Stimulated activated CD8-positive, alpha-beta memory T cell treated with anti-CD3 and anti-CD28 coated beads, Interleukin-15, amount 100 ng/mL, for 48 hours (primary cell): Measurements from ENCODE around the gene C17orf78.
"Not testable (repeated sequence)": the region's sequence is repeated elsewhere in the genome, so short reads cannot be mapped to it uniquely, and the experiment has no call there.

Experiments
- DNase-seq, 2 donors: peaks; one replicate each; pipeline ENCODE4 v3.0.0-alpha.2; 2020; ENCODE audit warnings: low read depth in 2 of 2

The C17orf78 gene

GRCh38 chr17:37386462-37386861 lies 10.7 kb downstream of the C17orf78 start:
- no peak for DNase-seq

DNA sequence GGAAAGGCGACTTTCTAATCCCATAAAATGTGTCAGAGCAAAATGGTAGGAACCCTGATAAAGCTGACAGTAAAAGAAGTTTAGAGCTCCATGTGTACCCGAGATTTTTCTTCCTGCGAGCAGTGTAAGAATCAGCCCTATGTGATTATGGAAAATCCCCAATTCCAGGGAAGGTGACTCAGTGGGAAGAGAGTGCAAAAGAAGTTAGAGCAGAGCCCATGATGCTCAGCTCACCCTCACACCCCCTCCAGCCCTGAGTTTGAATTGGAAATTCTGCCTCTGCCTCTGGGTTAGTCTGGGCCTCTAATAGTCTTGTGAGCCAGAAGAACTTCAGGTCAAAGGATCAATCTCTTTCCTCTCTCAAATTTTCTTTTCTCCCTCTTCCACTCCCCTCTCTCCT lies 12.5 kb downstream of the C17orf78 start:
- no peak for DNase-seq

DNA sequence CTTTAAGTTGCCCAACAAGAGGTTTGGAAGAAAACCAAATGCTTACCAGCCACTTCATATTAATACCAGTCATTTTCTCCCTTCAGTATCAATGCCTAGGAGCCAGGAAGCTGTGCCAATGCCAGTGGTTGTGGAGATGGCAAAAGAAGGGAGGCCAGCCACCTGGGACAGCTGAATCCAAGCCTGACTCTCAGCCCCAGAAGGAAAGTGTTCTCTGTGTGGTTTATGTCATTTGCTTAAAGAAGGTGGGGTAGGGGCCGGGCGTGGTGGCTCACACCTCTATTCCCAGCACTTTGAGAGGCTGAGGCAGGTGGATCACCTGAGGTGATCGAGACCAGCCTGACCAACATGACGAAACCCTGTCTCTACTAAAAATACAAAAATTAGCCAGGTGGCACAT lies 13.4 kb downstream of the C17orf78 start:
- DNase-seq, result no peak

DNA sequence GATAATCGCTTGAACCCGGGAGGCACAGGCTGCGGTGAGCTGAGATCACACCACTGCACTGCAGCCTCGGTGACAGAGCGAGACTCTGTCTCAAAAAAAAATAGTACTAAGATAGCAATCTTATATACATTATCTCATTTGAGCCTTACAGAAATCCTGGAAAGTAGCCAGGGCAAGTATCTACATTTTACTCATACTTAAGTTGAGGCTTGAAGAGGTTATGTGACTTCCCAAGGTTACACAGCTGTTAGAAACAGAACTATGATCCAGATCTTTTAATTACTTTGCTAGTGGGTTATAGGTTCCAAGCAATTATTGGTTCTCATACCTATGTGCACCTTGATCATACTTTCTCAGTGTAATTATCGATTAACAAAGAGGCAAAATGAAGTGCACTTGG lies 15.4 kb downstream of the C17orf78 start:
- no peak for DNase-seq

DNA sequence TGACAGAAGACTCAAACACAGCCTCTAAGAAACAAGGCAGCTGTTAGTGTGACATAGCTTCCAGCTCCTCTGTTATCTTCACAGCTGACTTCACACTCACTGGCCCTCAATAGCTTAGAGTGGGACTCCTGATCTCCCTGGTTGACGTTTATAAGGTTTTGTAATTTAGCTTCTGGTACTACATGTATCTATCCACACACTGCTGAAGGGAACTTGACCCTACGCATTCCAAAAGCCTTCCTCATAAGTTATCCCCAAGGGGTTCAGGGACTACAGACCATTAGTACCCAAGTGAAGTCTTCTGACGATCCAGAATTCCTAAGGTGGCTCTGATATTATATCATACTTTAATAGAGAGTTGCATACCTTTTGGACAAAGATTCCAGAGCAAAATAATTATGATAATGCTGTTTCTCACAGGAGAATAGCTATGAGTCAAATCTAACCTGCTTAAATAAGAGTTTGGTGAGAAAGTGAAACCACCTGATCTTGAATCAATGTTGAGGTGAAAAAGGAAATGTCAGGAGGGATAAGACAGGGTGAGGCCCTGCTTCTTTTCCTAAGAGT lies 16.3 kb downstream of the C17orf78 start:
- DNase-seq, result no peak

GRCh38 chr17:37393352-37393751 lies 17.6 kb downstream of the C17orf78 start:
- no peak for DNase-seq

GRCh38 chr17:37399265-37399803 lies 23.5 kb downstream of the C17orf78 start:
- DNase-seq, result no peak

DNA sequence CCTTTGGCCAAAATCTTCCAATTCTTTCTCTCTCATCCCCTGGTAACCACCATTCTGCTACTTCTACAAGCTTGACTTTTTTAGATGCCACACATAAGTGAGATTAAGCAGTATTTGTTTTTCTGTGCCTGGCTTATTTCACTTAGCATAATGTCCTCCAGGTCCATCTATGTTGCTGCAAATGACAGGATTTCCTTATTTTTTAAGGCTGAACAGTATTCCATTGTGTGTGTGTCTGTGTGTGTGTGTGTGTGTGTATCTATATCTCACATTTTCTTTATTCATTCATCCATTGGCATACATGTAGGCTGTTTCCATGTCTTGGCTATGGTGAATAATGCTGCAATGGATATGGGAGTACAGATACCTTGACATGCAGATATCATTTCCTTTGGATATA lies 24.7 kb downstream of the C17orf78 start:
- no peak for DNase-seq

DNA sequence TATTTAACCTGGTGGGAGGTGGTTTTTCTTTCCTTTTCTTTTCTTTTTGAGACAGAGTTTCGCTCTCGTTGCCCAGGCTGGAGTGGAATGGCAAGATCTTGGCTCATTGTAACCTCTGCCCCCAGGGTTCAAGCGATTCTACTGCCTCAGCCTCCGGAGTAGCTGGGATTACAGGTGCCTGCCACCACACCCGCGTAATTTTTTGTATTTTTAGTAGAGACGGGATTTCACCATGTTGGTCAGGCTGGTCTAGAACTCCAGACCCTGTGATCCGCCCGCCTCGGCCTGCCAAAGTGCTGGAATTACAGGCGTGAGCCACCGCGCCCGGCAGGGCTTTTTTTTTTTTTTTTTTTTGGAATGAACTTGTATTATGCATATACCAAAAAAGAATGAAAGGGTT lies 29.7 kb downstream of the C17orf78 start:
- not testable (repeated sequence) for DNase-seq

GRCh38 chr17:37405955-37406634 lies 30.3 kb downstream of the C17orf78 start:
- no peak for DNase-seq

DNA sequence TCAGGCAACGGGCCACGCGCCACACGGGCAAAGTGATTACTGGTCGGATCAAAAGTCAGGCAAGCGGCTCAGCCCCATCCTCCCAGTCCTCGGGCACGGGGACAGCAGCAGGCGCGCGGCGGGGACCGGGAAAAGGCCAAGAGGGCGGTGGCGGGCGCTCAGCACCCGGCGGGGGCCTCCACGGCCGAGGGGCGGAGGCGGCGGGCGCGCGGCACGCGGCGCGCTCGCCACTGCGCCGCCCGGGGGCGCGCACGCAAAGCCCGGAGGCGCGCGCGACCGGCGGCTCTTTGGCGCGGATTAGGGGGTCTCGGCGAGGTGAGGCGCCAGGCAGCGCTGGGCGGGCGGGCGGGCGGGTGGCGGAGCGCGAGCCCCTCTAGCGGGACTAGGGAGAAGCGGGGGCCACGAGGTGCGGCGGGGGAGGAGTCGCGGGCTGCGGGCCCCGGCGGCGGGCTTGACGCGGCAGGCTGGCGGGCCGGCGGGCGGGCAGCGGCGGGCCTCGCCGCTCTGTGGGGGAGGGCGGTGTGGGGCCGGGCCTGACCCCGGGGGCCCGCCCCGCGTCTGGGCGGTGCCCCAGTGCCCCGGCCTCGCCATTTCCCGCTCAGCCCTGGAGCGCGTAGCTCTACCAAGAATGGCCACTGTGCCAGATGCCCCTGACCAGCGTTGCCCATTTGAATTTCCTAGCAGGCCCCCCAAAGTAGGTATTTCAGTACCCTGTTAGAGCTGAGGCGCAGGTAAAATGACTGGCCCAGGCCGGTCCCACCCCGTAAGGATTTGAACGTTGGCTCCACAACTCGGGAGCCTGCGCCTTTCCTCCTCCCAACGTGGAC lies 31.1 kb downstream of the C17orf78 start, which contains the start of the genes ACACA and TADA2A:
TSS of gene ACACA (minus strand) at position 202 of the 827 bp plus-strand sequence. CDS start 537 bp downstream, outside the sequence.
TSS of gene TADA2A (plus strand) at position 252 of the 827 bp plus-strand sequence. CDS start 4,480 bp downstream, outside the sequence.
- DNase-seq, result peak; percentile 79

DNA sequence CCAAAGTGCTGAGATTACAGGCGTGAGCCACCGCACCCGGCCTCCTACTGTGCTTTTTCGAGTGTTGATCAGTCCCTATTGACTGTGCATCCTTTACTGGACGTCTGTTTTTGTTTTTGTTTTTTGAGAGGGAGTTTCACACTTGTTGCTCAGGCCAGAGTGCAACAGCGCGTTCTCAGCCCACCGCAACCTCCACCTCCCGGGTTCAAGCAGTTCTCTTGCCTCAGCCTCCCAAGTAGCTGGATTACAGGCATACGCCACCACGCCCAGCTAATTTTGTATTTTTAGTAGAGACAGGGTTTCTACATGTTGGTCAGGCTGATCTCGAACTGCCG lies 32.3 kb downstream of the C17orf78 start:
- not testable (repeated sequence) for DNase-seq

- DNase-seq, result no peak
Measured at GRCh38 chr17:37410357-37410756, 34.6 kb downstream of the C17orf78 start.

DNA sequence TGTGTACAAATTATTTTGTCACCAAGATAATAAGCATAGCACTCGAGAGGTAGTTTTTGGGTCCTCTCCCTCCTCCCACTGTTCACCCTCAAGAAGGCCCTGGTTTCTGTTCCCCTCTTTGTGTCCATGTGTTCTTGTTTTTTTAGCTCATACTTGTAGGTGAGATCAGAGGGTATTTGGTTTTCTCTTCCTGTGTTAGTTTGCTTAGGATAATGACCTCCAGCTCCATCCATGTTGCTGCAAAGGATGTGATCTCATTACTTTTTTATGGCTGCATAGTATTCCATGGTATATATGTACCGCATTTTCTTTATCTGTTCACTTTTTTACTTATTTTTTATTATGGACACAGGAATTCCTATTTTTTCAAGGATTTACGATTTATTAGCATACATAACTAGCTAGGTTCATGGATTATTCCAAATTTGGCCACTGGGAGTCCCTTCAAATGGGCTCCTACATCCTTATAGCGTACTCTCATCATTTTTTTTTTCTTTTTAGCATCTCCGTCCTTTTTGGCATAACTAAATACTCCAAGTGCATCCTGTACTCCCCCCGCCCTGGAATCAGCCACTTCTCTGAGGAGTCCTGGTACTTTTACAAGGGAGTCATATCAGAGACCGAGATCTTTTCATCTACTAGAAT lies 38.2 kb downstream of the C17orf78 start:
- no peak for DNase-seq

DNA sequence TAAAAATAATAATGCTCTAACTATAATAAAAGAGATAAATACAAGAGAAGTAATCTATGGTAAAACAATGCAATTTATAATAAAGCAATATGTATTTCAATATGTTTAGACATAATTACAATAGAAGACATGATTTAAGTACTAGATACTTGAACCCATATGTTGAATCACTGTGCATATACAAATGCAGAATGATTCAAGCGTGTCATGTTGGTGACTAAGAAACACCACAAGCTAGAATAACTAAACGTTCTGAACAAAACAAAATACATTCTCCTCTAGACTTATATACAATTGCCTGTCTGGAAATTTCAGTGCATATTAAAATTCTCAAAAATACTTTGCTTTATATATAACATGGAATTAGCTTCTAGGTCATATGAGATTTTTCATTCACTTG lies 42.1 kb downstream of the C17orf78 start:
- no peak for DNase-seq

DNA sequence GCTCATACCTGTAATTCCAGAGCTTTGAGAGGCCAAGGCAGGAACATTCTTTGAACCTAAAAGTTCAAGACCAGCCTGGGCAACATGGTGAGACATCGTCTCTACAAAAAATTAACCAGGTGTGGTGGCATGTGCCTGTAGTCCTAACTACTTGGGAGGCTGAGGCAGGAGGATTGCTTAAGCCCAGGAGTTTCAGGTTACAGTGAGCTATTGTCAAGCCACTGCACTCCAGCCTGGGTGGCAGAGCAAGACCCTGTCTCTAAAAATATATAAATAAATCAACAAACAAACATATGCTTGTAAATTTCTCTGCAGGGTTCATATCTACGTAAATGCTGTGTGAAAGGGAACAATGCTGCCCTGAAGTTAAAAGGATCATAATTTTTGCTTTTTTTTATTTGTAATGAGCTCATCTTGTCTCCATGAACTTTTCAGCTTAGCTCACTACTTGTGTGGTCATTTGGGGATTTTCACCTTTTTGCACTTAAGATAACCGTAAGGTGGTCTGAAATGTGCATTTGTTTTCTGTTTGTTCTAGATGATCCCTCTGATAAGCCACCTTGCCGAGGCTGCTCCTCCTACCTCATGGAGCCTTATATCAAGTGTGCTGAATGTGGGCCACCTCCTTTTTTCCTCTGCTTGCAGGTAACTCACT lies 47.3 kb downstream of the C17orf78 start:
- no peak for DNase-seq

GRCh38 chr17:37425268-37425667 lies 49.5 kb downstream of the C17orf78 start:
- DNase-seq, result no peak

GRCh38 chr17:37429039-37429438 lies 53.3 kb downstream of the C17orf78 start:
- DNase-seq, result no peak

DNA sequence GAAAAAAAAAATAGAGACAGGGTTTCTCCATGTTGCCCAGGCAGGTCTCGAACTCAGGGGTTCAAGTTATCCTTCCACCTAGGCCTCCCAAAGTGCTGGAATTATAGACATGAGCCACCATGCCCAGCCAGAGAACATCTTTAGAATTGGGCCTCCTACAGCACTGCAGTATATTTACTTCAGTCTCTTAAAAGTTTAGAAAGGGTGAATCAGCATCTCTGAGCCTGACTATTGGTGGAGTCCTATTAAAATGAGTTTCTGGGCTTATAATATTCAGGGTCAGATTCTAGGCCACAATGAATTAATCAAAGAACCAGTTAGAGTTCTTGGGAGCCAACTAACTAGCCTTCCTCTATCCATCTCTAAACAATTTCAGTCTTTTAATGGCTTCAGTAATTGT lies 53.7 kb downstream of the C17orf78 start:
- DNase-seq, result no peak

DNA sequence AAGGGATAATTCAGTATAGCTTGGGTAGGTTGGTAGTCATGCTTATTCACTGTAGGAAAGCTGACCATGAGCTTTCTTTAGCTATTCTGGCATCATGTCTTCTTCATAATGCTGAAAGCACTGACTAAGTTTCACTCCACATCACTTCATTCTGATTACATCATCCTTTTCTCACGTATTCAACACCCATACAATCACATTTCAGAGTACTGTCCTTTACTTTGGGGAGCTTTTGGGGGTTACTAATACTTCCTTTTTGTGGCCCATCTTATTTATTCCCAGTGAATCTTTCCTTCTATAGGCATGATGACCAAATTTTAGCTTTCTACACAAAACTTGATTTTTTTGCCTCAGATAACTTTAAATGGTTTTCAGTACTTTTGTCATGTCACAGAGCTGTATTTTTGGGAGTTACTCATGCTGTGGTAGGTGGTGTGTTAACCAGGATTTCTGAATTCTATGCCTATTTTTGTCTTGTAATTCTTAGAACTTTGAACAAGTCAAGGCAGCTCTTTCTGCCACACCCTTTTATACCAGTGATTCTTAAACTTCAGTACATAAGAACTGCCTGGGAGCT lies 54.4 kb downstream of the C17orf78 start:
- no peak for DNase-seq

DNA sequence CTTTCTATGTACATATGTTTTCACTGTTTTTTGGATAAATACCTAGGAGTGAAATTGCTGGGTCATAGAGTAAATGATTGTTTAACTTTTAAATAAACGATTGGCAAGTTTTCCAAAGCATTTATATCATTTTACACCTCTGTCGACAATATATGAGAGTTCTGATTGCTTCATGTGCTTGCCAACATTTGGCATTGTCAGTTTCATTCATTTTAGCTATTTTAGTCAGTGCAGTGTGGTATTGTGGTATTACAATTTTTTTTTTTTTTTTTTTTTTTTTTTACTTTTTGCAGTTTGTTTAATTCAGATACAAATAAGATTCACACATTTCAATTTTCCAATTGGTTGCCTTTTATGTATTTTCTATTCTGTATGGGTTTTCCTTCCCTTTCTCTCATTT lies 56.9 kb downstream of the C17orf78 start:
- no peak for DNase-seq
